ENCODE data around the gene LMO1. TPM values are rescaled to one million over a fixed set of nuclear protein-coding genes. Genes with fewer than 3 reads are reported as not detected.

The LMO1 gene
- total RNA-seq, 4 donors from 2014 or later: 0.50 TPM; not detected in 3

DNA sequence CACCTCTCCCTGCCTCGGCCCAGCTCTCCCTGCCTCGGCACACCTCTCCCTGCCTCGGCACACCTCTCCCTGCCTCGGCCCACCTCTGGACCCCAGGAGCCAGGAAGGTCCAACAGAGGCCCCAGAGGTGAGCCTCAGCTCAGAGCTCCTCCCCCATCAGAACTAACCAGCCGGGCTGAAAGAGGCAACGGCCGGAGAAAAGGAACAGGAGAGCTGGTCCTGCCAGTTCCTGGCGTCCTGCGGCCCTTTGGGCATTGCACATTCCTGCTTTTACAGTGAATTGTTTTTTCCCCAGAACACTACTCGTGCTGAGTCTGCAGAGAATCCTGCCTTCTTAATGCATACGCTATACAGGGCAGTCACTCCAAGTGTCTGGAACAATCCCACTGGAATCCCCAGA, 45.8 kb downstream of the LMO1 start:
- TF ChIP-seq, protein P1, sequence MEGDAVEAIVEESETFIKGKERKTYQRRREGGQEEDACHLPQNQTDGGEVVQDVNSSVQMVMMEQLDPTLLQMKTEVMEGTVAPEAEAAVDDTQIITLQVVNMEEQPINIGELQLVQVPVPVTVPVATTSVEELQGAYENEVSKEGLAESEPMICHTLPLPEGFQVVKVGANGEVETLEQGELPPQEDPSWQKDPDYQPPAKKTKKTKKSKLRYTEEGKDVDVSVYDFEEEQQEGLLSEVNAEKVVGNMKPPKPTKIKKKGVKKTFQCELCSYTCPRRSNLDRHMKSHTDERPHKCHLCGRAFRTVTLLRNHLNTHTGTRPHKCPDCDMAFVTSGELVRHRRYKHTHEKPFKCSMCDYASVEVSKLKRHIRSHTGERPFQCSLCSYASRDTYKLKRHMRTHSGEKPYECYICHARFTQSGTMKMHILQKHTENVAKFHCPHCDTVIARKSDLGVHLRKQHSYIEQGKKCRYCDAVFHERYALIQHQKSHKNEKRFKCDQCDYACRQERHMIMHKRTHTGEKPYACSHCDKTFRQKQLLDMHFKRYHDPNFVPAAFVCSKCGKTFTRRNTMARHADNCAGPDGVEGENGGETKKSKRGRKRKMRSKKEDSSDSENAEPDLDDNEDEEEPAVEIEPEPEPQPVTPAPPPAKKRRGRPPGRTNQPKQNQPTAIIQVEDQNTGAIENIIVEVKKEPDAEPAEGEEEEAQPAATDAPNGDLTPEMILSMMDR (IDR thresholded peaks at IDR 0.05): no peak
- no peak for TF ChIP-seq POLR2AphosphoS5 (IDR thresholded peaks at IDR 0.05)
- TF ChIP-seq POLR2A (IDR thresholded peaks at IDR 0.05; ENCODE audit: low read depth): no peak
- TF ChIP-seq EP300 (IDR thresholded peaks at IDR 0.05): no peak
- no peaks in the 10 kb centered on the region for H3K27me3 ChIP-seq
- 82% methylated on average over 11 of the region's 11 CpGs for WGBS

DNA sequence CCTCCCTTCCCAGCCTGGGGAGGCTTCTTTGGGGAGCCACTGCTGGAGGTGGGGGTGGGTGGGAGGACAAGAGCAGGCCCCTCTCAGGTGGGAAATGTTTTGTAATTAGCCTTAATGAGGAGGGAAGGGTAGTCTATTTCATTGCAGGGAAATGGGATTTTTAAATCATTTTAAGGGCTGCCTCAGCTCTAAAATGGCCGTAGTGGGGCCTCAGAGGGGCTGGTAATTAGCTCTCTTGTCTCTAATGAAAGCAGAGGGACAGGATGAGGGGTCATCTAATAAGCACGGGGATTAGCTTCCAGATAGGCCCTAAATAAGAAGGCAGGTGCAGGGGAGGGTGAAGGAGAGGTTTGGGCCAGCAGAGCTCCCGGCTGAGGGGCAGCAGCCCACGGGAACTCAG, 46.5 kb downstream of the LMO1 start:
- H3K4me1 ChIP-seq: no peaks in the 10 kb centered on the region
- no peak overlapping the region for H3K4me3 ChIP-seq
- no peak overlapping the region for H3K27ac ChIP-seq (replicated peaks in 1 of 4)
- no peak for TF ChIP-seq EP300 (IDR thresholded peaks at IDR 0.05)
- TF ChIP-seq POLR2AphosphoS5 (IDR thresholded peaks at IDR 0.05): no peak
- TF ChIP-seq, protein P1 (IDR thresholded peaks at IDR 0.05): no peak
- TF ChIP-seq POLR2A (IDR thresholded peaks at IDR 0.05; ENCODE audit: low read depth): no peak
- H3K27me3 ChIP-seq: no peaks in the 10 kb centered on the region
- intact Hi-C loops (cut with DNase I): no loop called here
- no peaks in the 10 kb centered on the region for H3K36me3 ChIP-seq
- no peaks in the 10 kb centered on the region for H3K9me3 ChIP-seq
- DNase-seq (ENCODE audit: extremely low spot score): no peak
- 85% methylated on average over 4 of the region's 4 CpGs for WGBS

More for the DNA sequence above, 45.8 kb downstream of the LMO1 start:
- no peak overlapping the region for H3K4me3 ChIP-seq
- intact Hi-C loops (cut with DNase I): no loop called here
- H3K36me3 ChIP-seq: no peaks in the 10 kb centered on the region
- no peaks in the 10 kb centered on the region for H3K9me3 ChIP-seq
- DNase-seq (ENCODE audit: extremely low spot score): no peak
- no peak overlapping the region for H3K27ac ChIP-seq (replicated peaks in 1 of 4)
- no peaks in the 10 kb centered on the region for H3K4me1 ChIP-seq

DNA sequence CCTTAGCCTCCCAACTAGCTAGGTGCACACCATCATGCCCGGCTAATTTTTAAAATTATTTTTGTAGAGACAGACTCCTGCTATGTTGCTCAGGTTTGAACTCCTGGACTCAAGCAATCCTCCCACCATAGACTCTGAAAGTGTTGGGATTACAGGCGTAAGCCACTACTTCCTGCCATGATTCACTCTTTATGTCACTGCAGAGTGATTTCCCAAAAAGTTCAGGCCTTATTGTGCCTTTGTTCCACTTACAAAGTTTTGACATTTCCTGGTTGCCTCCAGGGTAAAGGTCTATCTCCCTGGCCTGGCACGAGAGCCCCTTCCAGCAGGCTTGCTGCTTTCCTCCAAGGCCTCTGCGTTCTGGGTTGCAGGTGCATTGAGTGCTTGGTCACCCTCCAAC, 50.3 kb downstream of the LMO1 start:
- Histone ChIP-seq H3K4me1 (no peaks in the 10 kb centered on the region), H3K27ac (replicated peaks in 1 of 4) (no peak overlapping the region), H3K4me3 (no peak overlapping the region), H3K36me3 (no peaks in the 10 kb centered on the region), H3K9me3 (no peaks in the 10 kb centered on the region), H3K27me3 (peaks cover 0 to 11% (median 0%) of the 10 kb centered on the region in 4 donors)
- DNase-seq (ENCODE audit: extremely low spot score): no peak
- 81% methylated on average over 4 of the region's 4 CpGs for WGBS
- TF ChIP-seq, protein P1 (IDR thresholded peaks at IDR 0.05): no peak
- TF ChIP-seq POLR2AphosphoS5 (IDR thresholded peaks at IDR 0.05): no peak
- TF ChIP-seq EP300 (IDR thresholded peaks at IDR 0.05): no peak
- no peak for TF ChIP-seq POLR2A (IDR thresholded peaks at IDR 0.05; ENCODE audit: low read depth)
- intact Hi-C loops (cut with DNase I): no loop called here

DNA sequence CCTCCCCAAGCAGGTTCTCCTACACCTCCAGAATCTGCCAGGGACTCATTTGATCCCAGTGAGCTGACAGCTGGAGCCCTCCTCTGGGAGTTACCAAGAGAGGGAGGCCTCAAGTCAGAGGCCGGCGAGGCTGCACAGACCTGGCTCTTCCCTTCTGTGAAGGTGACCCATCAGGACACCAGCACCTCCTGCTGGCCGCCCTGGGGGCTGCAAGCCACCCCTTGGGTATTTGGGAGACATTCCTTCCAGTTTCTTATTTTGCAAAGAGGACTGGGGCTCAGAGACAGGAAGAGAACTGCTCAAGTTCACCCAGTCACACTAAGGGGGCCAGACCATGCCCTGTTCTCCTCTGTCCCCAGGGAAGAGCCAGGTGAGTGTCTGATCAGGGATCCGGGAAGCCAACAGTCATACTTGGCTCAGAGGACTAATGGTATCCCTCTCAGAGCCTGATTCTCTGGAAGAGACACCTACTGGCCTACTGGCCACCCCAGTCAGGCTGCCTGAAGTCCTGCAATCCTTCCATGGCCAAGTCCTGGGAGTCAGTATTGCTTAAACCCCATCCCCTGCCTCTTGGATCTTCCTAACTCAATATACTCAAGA, 54.4 kb downstream of the LMO1 start:
- Histone ChIP-seq H3K36me3 (no peaks in the 10 kb centered on the region), H3K9me3 (no peaks in the 10 kb centered on the region), H3K4me1 (peaks cover 0 to 12% (median 3%) of the 10 kb centered on the region in 4 donors), H3K4me3 (no peak overlapping the region), H3K27ac (replicated peaks in 1 of 4) (no peak overlapping the region), H3K27me3 (peaks cover 0 to 26% (median 0%) of the 10 kb centered on the region in 4 donors)
- intact Hi-C loops (cut with DNase I): no loop called here
- DNase-seq (ENCODE audit: extremely low spot score): no peak
- TF ChIP-seq POLR2AphosphoS5 (IDR thresholded peaks at IDR 0.05) (no peak), POLR2A (IDR thresholded peaks at IDR 0.05; ENCODE audit: low read depth) (no peak), EP300 (IDR thresholded peaks at IDR 0.05) (no peak)
- TF ChIP-seq, protein P1 (IDR thresholded peaks at IDR 0.05): peak in 2 of 3 experiments; percentile 10 to 31
- WGBS: 17% methylated on average over 1 of the region's 4 CpGs

Data from esophagus muscularis mucosa (tissue), 4 donors.